A673 (cell line): ENCODE measurements around the gene ATP10A.

Experiments used
- EZH2 ChIP-seq: fragments of 200-600 bp; sonication (generic); IDR thresholded peaks from 2 replicates; pipeline ENCODE4 v1.6.1; 2017; ENCODE audit warnings: borderline replicate concordance, low read depth, mild to moderate bottlenecking, mixed read lengths, antibody characterized with exemption, low read length; ENCODE audit not compliant: poor library complexity, severe bottlenecking
- TF ChIP-seq, protein P1 (sequence below): fragments of 300-800, 200-600 bp; sonication (generic); conservative IDR thresholded peaks from 2 replicates; pipeline ENCODE4 v1.5.1; 2017; ENCODE audit warnings: low read depth, mild to moderate bottlenecking, antibody characterized with exemption, low read length, moderate library complexity, mixed read lengths

DNA sequence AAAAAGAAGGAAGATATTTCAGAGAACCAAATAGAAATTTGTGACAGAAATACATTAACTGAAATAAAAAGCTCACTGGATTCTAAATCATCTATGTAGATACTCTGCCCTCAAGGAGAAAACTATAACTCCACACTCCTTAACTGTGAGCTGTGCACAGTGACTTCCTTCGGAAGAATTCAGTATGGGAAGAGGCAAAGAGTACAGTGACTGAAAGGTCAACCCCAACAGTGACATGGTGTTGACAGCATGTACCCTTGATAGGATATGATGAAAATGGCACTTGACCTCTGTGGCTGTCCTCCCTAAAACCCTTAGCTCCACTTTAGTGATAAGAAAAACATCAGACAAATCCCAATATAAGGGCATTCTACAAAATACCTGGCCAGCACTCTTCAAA is 165.5 kb downstream of the ATP10A start:
- TF ChIP-seq, protein P1, sequence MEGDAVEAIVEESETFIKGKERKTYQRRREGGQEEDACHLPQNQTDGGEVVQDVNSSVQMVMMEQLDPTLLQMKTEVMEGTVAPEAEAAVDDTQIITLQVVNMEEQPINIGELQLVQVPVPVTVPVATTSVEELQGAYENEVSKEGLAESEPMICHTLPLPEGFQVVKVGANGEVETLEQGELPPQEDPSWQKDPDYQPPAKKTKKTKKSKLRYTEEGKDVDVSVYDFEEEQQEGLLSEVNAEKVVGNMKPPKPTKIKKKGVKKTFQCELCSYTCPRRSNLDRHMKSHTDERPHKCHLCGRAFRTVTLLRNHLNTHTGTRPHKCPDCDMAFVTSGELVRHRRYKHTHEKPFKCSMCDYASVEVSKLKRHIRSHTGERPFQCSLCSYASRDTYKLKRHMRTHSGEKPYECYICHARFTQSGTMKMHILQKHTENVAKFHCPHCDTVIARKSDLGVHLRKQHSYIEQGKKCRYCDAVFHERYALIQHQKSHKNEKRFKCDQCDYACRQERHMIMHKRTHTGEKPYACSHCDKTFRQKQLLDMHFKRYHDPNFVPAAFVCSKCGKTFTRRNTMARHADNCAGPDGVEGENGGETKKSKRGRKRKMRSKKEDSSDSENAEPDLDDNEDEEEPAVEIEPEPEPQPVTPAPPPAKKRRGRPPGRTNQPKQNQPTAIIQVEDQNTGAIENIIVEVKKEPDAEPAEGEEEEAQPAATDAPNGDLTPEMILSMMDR = no peak
- no peak for TF ChIP-seq EZH2
